ENCODE measurements around the gene IMP4. TPM values are rescaled to one million over a fixed set of nuclear protein-coding genes. Genes with fewer than 3 reads are reported as not detected.

The IMP4 gene
- polyA plus RNA-seq, 3 donors, result 57.6 to 81.2 (median 58.5) TPM

- Histone ChIP-seq H3K27me3 (ENCODE audit: control insufficient read depth in 2 of 2, insufficient read depth in 2 of 2, low read length in 2 of 2) (no peaks in the 10 kb centered on the region), H3K4me2 (replicated peaks; ENCODE audit: extremely low read depth, low read length, poor library complexity, severe bottlenecking) (no peak overlapping the region), H3K27ac (ENCODE audit: low read depth in 1 of 2, low read length in 2 of 2) (no peak overlapping the region), H3K9ac (ENCODE audit: insufficient read depth, low read length, poor library complexity, severe bottlenecking) (no peak overlapping the region), H3K4me1 (ENCODE audit: control insufficient read depth in 1 of 2, insufficient read depth in 2 of 2, low read length in 2 of 2) (peaks cover 15 to 19% of the 10 kb centered on the region in 2 donors), H3K9me3 (replicated peaks in 1 of 2; ENCODE audit: control insufficient read depth in 1 of 2, insufficient read depth in 1 of 2, low read length in 2 of 2) (no peaks in the 10 kb centered on the region), H3K36me3 (replicated peaks in 1 of 2; ENCODE audit: control insufficient read depth in 1 of 2, insufficient read depth in 2 of 2, low read length in 2 of 2) (peaks cover 44 to 49% of the 10 kb centered on the region in 2 donors), H4K20me1 (ENCODE audit: insufficient read depth, low read length) (peaks cover 8% of the 10 kb centered on the region), H3K4me3 (replicated peaks in 1 of 3; ENCODE audit: low read depth in 2 of 3, low read length in 3 of 3) (no peak overlapping the region), H2AFZ (ENCODE audit: insufficient read depth, low read depth, low read length, poor library complexity, severe bottlenecking) (no peak overlapping the region), H3K79me2 (ENCODE audit: insufficient read depth, low read length) (peaks cover 22% of the 10 kb centered on the region)
- Mint-ChIP-seq H3K4me1 (peaks cover 21% of the 10 kb centered on the region), H3K4me3 (no peak overlapping the region), H3K36me3 (peaks cover 50 to 52% of the 10 kb centered on the region in 2 donors), H3K27ac (peak overlapping the region in 2 of 7 donors; percentile 27 to 42), H3K27me3 (ENCODE audit: low read depth in 3 of 3) (peaks cover 0 to 5% (median 2%) of the 10 kb centered on the region in 3 donors), H3K9me3 (peaks cover 0 to 2% (median 0%) of the 10 kb centered on the region in 7 donors)
- TF ChIP-seq, protein P1, sequence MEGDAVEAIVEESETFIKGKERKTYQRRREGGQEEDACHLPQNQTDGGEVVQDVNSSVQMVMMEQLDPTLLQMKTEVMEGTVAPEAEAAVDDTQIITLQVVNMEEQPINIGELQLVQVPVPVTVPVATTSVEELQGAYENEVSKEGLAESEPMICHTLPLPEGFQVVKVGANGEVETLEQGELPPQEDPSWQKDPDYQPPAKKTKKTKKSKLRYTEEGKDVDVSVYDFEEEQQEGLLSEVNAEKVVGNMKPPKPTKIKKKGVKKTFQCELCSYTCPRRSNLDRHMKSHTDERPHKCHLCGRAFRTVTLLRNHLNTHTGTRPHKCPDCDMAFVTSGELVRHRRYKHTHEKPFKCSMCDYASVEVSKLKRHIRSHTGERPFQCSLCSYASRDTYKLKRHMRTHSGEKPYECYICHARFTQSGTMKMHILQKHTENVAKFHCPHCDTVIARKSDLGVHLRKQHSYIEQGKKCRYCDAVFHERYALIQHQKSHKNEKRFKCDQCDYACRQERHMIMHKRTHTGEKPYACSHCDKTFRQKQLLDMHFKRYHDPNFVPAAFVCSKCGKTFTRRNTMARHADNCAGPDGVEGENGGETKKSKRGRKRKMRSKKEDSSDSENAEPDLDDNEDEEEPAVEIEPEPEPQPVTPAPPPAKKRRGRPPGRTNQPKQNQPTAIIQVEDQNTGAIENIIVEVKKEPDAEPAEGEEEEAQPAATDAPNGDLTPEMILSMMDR (IDR thresholded peaks at IDR 0.05), result no peak
- 90% methylated on average over 2 of the region's 7 CpGs for WGBS (ENCODE audit: insufficient coverage)
- no peak for DNase-seq
- intact Hi-C loops (cut with micrococcal nuclease), result no loop called here
These were observed 4.7 kb downstream of the IMP4 start for GRCh38 chr2:130347220-130347925.

GRCh38 chr2:130349174-130349573, 6.5 kb downstream of the IMP4 start:
- Mint-ChIP-seq H3K27ac (no peak overlapping the region), H3K27me3 (ENCODE audit: low read depth in 3 of 3) (peaks cover 0 to 5% (median 0%) of the 10 kb centered on the region in 3 donors), H3K4me1 (peaks cover 30% of the 10 kb centered on the region), H3K9me3 (peaks cover 0 to 2% (median 0%) of the 10 kb centered on the region in 7 donors), H3K36me3 (peaks cover 52 to 54% of the 10 kb centered on the region in 2 donors), H3K4me3 (no peak overlapping the region)
- TF ChIP-seq, protein P1 (IDR thresholded peaks at IDR 0.05), result no peak
- H3K36me3 ChIP-seq (replicated peaks in 1 of 2; ENCODE audit: control insufficient read depth in 1 of 2, insufficient read depth in 2 of 2, low read length in 2 of 2), result peaks cover 44 to 49% of the 10 kb centered on the region in 2 donors
- no peak overlapping the region for H3K4me3 ChIP-seq (replicated peaks in 1 of 3; ENCODE audit: low read depth in 2 of 3, low read length in 3 of 3)
- peaks cover 8% of the 10 kb centered on the region for H4K20me1 ChIP-seq (ENCODE audit: insufficient read depth, low read length)
- no peak overlapping the region for H3K4me2 ChIP-seq (replicated peaks; ENCODE audit: extremely low read depth, low read length, poor library complexity, severe bottlenecking)
- H3K79me2 ChIP-seq (ENCODE audit: insufficient read depth, low read length), result peaks cover 15% of the 10 kb centered on the region
- H3K27ac ChIP-seq (ENCODE audit: low read depth in 1 of 2, low read length in 2 of 2), result no peak overlapping the region
- H3K4me1 ChIP-seq (ENCODE audit: control insufficient read depth in 1 of 2, insufficient read depth in 2 of 2, low read length in 2 of 2), result peaks cover 21 to 25% of the 10 kb centered on the region in 2 donors
- no peaks in the 10 kb centered on the region for H3K9me3 ChIP-seq (replicated peaks in 1 of 2; ENCODE audit: control insufficient read depth in 1 of 2, insufficient read depth in 1 of 2, low read length in 2 of 2)
- H3K27me3 ChIP-seq (ENCODE audit: control insufficient read depth in 2 of 2, insufficient read depth in 2 of 2, low read length in 2 of 2), result no peaks in the 10 kb centered on the region
- intact Hi-C loops (cut with micrococcal nuclease), result no loop called here
- H2AFZ ChIP-seq (ENCODE audit: insufficient read depth, low read depth, low read length, poor library complexity, severe bottlenecking), result no peak overlapping the region
- 100% methylated on average over 1 of the region's 3 CpGs for WGBS (ENCODE audit: insufficient coverage)
- H3K9ac ChIP-seq (ENCODE audit: insufficient read depth, low read length, poor library complexity, severe bottlenecking), result no peak overlapping the region
- no peak for DNase-seq

Measured in CD14-positive monocyte (primary cell).